ENCODE measurements around the gene ACTN1.

ACTN1 gene

GRCh38 chr14:68968721-68969120, 10.4 kb downstream of the ACTN1 start:
- no peak for DNase-seq

- no peak for DNase-seq
Measured at GRCh38 chr14:68968051-68968450, 11.1 kb downstream of the ACTN1 start.

GRCh38 chr14:68967459-68967940, 11.6 kb downstream of the ACTN1 start:
- DNase-seq = no peak

- DNase-seq = no peak
Measured at GRCh38 chr14:68966872-68967301, 12.2 kb downstream of the ACTN1 start.

GRCh38 chr14:68965261-68965761, 13.8 kb downstream of the ACTN1 start:
- DNase-seq = no peak

GRCh38 chr14:68964300-68965093, 14.6 kb downstream of the ACTN1 start:
- DNase-seq = no peak

- DNase-seq = no peak
Measured at GRCh38 chr14:68962681-68963080, 16.4 kb downstream of the ACTN1 start.

GRCh38 chr14:68961781-68962584, 17.1 kb downstream of the ACTN1 start:
- no peak for DNase-seq

- DNase-seq = no peak
Measured at GRCh38 chr14:68961361-68961760, 17.7 kb downstream of the ACTN1 start.

GRCh38 chr14:68960123-68960522, 19.0 kb downstream of the ACTN1 start:
- DNase-seq = no peak

- DNase-seq = no peak
Measured at GRCh38 chr14:68959035-68959434, 20.1 kb downstream of the ACTN1 start.

GRCh38 chr14:68958553-68958952, 20.5 kb downstream of the ACTN1 start:
- DNase-seq = no peak

- DNase-seq = no peak
Measured at GRCh38 chr14:68957775-68958174, 21.3 kb downstream of the ACTN1 start.

GRCh38 chr14:68956724-68957123, 22.4 kb downstream of the ACTN1 start:
- no peak for DNase-seq

GRCh38 chr14:68955851-68956179, 23.3 kb downstream of the ACTN1 start:
- DNase-seq = no peak

- no peak for DNase-seq
Measured at GRCh38 chr14:68955164-68955850, 23.8 kb downstream of the ACTN1 start.

GRCh38 chr14:68953196-68953555, 25.9 kb downstream of the ACTN1 start:
- DNase-seq = no peak

GRCh38 chr14:68952531-68953195, 26.4 kb downstream of the ACTN1 start:
- DNase-seq = no peak

- DNase-seq = no peak
Measured at GRCh38 chr14:68951800-68952530, 27.1 kb downstream of the ACTN1 start.

- DNase-seq = no peak
Measured at GRCh38 chr14:68951035-68951797, 27.9 kb downstream of the ACTN1 start.

- no peak for DNase-seq
Measured at GRCh38 chr14:68950111-68950510, 29.0 kb downstream of the ACTN1 start.

Data from 8988T (cell line).